ENCODE data around the gene TPM1.

- TF ChIP-seq SIN3A (IDR thresholded peaks at IDR 0.05; ENCODE audit: borderline replicate concordance, insufficient read depth, low read length) = no peak
- no peak for TF ChIP-seq TAF1 (IDR thresholded peaks at IDR 0.05; ENCODE audit: borderline replicate concordance, insufficient read depth, low read length)
- TF ChIP-seq, protein P1, sequence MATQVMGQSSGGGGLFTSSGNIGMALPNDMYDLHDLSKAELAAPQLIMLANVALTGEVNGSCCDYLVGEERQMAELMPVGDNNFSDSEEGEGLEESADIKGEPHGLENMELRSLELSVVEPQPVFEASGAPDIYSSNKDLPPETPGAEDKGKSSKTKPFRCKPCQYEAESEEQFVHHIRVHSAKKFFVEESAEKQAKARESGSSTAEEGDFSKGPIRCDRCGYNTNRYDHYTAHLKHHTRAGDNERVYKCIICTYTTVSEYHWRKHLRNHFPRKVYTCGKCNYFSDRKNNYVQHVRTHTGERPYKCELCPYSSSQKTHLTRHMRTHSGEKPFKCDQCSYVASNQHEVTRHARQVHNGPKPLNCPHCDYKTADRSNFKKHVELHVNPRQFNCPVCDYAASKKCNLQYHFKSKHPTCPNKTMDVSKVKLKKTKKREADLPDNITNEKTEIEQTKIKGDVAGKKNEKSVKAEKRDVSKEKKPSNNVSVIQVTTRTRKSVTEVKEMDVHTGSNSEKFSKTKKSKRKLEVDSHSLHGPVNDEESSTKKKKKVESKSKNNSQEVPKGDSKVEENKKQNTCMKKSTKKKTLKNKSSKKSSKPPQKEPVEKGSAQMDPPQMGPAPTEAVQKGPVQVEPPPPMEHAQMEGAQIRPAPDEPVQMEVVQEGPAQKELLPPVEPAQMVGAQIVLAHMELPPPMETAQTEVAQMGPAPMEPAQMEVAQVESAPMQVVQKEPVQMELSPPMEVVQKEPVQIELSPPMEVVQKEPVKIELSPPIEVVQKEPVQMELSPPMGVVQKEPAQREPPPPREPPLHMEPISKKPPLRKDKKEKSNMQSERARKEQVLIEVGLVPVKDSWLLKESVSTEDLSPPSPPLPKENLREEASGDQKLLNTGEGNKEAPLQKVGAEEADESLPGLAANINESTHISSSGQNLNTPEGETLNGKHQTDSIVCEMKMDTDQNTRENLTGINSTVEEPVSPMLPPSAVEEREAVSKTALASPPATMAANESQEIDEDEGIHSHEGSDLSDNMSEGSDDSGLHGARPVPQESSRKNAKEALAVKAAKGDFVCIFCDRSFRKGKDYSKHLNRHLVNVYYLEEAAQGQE (IDR thresholded peaks at IDR 0.05; ENCODE audit: insufficient read depth in 1 of 2, low read depth in 2 of 2, low read length in 2 of 2) = no peak
These were observed 49.3 kb downstream of the TPM1 start for GRCh38 chr15:63091679-63092446.

Data from PFSK-1 (cell line).